ENCODE measurements around the gene CACNA2D3. TPM values are rescaled to one million over a fixed set of nuclear protein-coding genes. Genes with fewer than 3 reads are reported as not detected.
"Not testable (repeated sequence)": the region's sequence is repeated elsewhere in the genome, so short reads cannot be mapped to it uniquely, and the experiment has no call there.

Gene CACNA2D3
- total and polyA plus RNA-seq, 5 donors, result 29.2 to 64.5 (median 42.4) TPM

GRCh38 chr3:54966979-54967378 lies 844.6 kb downstream of the CACNA2D3 start:
- WGBS, result 77% methylated on average over 6 of the region's 6 CpGs
- ATAC-seq (no peak), DNase-seq (no peak)
- H3K27ac ChIP-seq (ENCODE audit: low read length), result no peak overlapping the region
- H3K4me3 ChIP-seq (ENCODE audit: low read length), result no peak overlapping the region
- no peaks in the 10 kb centered on the region for H3K4me1 ChIP-seq (ENCODE audit: control insufficient read depth, insufficient read depth, low read length)
- no peaks in the 10 kb centered on the region for H3K27me3 ChIP-seq (ENCODE audit: control insufficient read depth, insufficient read depth)
- H3K9me3 ChIP-seq (ENCODE audit: control insufficient read depth, low read length), result no peaks in the 10 kb centered on the region
- intact Hi-C loops (cut with DNase I), result no loop called here

- no peak for ATAC-seq
- no peak overlapping the region for H3K4me3 ChIP-seq (ENCODE audit: low read length)
- no peaks in the 10 kb centered on the region for H3K27me3 ChIP-seq (ENCODE audit: control insufficient read depth, insufficient read depth)
- H3K9me3 ChIP-seq (ENCODE audit: control insufficient read depth, low read length), result no peaks in the 10 kb centered on the region
- intact Hi-C loops (cut with DNase I), result no loop called here
- H3K27ac ChIP-seq (ENCODE audit: low read length), result no peak overlapping the region
- no peak for DNase-seq
- no peaks in the 10 kb centered on the region for H3K4me1 ChIP-seq (ENCODE audit: control insufficient read depth, insufficient read depth, low read length)
- 81% methylated on average over 1 of the region's 1 CpG for WGBS
Observed at GRCh38 chr3:54967731-54968161, 845.4 kb downstream of the CACNA2D3 start.

- WGBS, result 87% methylated on average over 5 of the region's 5 CpGs
- no peak for DNase-seq
- no peaks in the 10 kb centered on the region for H3K9me3 ChIP-seq (ENCODE audit: control insufficient read depth, low read length)
- H3K4me1 ChIP-seq (ENCODE audit: control insufficient read depth, insufficient read depth, low read length), result no peaks in the 10 kb centered on the region
- no peak overlapping the region for H3K27ac ChIP-seq (ENCODE audit: low read length)
- H3K4me3 ChIP-seq (ENCODE audit: low read length), result no peak overlapping the region
- intact Hi-C loops (cut with DNase I), result no loop called here
- ATAC-seq, result no peak
- H3K27me3 ChIP-seq (ENCODE audit: control insufficient read depth, insufficient read depth), result no peaks in the 10 kb centered on the region
Observed at GRCh38 chr3:54968546-54969172, 846.3 kb downstream of the CACNA2D3 start.

- no peaks in the 10 kb centered on the region for H3K27me3 ChIP-seq (ENCODE audit: control insufficient read depth, insufficient read depth)
- no peak overlapping the region for H3K27ac ChIP-seq (ENCODE audit: low read length)
- no peak overlapping the region for H3K4me3 ChIP-seq (ENCODE audit: low read length)
- ATAC-seq (no peak), DNase-seq (no peak)
- H3K4me1 ChIP-seq (ENCODE audit: control insufficient read depth, insufficient read depth, low read length), result no peaks in the 10 kb centered on the region
- H3K9me3 ChIP-seq (ENCODE audit: control insufficient read depth, low read length), result no peaks in the 10 kb centered on the region
- WGBS, result 96% methylated on average over 3 of the region's 3 CpGs
- intact Hi-C loops (cut with DNase I), result no loop called here
Observed at GRCh38 chr3:54969652-54970051, 847.3 kb downstream of the CACNA2D3 start.

GRCh38 chr3:54970895-54971294 lies 848.5 kb downstream of the CACNA2D3 start:
- H3K9me3 ChIP-seq (ENCODE audit: control insufficient read depth, low read length), result no peaks in the 10 kb centered on the region
- no peak overlapping the region for H3K4me3 ChIP-seq (ENCODE audit: low read length)
- intact Hi-C loops (cut with DNase I), result no loop called here
- no peaks in the 10 kb centered on the region for H3K27me3 ChIP-seq (ENCODE audit: control insufficient read depth, insufficient read depth)
- no peak for ATAC-seq
- H3K4me1 ChIP-seq (ENCODE audit: control insufficient read depth, insufficient read depth, low read length), result no peaks in the 10 kb centered on the region
- DNase-seq, result no peak
- 38% methylated on average over 1 of the region's 1 CpG for WGBS
- H3K27ac ChIP-seq (ENCODE audit: low read length), result no peak overlapping the region

- no peak for ATAC-seq
- WGBS, result 98% methylated on average over 1 of the region's 1 CpG
- intact Hi-C loops (cut with DNase I), result no loop called here
- Histone ChIP-seq H3K9me3 (ENCODE audit: control insufficient read depth, low read length) (no peaks in the 10 kb centered on the region), H3K27me3 (ENCODE audit: control insufficient read depth, insufficient read depth) (no peaks in the 10 kb centered on the region), H3K4me3 (ENCODE audit: low read length) (no peak overlapping the region), H3K27ac (ENCODE audit: low read length) (no peak overlapping the region), H3K4me1 (ENCODE audit: control insufficient read depth, insufficient read depth, low read length) (no peaks in the 10 kb centered on the region)
- no peak for DNase-seq
Observed at GRCh38 chr3:54977439-54977838, 855.1 kb downstream of the CACNA2D3 start.

GRCh38 chr3:54977946-54978345 lies 855.6 kb downstream of the CACNA2D3 start:
- ATAC-seq; DNase-seq; H3K4me1 ChIP-seq (ENCODE audit: control insufficient read depth, insufficient read depth, low read length); H3K4me3 ChIP-seq (ENCODE audit: low read length); H3K27me3 ChIP-seq (ENCODE audit: control insufficient read depth, insufficient read depth); H3K9me3 ChIP-seq (ENCODE audit: control insufficient read depth, low read length); H3K27ac ChIP-seq (ENCODE audit: low read length); intact Hi-C loops (cut with DNase I): not testable (repeated sequence)
- 73% methylated on average over 4 of the region's 4 CpGs for WGBS

GRCh38 chr3:54982807-54983206 lies 860.5 kb downstream of the CACNA2D3 start:
- Histone ChIP-seq H3K4me3 (ENCODE audit: low read length) (no peak overlapping the region), H3K9me3 (ENCODE audit: control insufficient read depth, low read length) (no peaks in the 10 kb centered on the region), H3K4me1 (ENCODE audit: control insufficient read depth, insufficient read depth, low read length) (no peaks in the 10 kb centered on the region), H3K27me3 (ENCODE audit: control insufficient read depth, insufficient read depth) (no peaks in the 10 kb centered on the region), H3K27ac (ENCODE audit: low read length) (no peak overlapping the region)
- no peak for DNase-seq
- 89% methylated on average over 4 of the region's 4 CpGs for WGBS
- ATAC-seq, result no peak
- intact Hi-C loops (cut with DNase I), result no loop called here

GRCh38 chr3:54983266-54984099 lies 861.1 kb downstream of the CACNA2D3 start:
- intact Hi-C loops (cut with DNase I), result no loop called here

GRCh38 chr3:54985856-54986255 lies 863.5 kb downstream of the CACNA2D3 start:
- Histone ChIP-seq H3K9me3 (ENCODE audit: control insufficient read depth, low read length) (no peaks in the 10 kb centered on the region), H3K4me1 (ENCODE audit: control insufficient read depth, insufficient read depth, low read length) (peaks cover 5% of the 10 kb centered on the region), H3K27me3 (ENCODE audit: control insufficient read depth, insufficient read depth) (no peaks in the 10 kb centered on the region), H3K4me3 (ENCODE audit: low read length) (no peak overlapping the region), H3K27ac (ENCODE audit: low read length) (no peak overlapping the region)
- ATAC-seq (no peak), DNase-seq (no peak)
- WGBS, result 83% methylated on average over 4 of the region's 4 CpGs
- intact Hi-C loops (cut with DNase I), result no loop called here

More at GRCh38 chr3:54983266-54984099, 861.1 kb downstream of the CACNA2D3 start:
- ATAC-seq (no peak), DNase-seq (no peak)
- Histone ChIP-seq H3K9me3 (ENCODE audit: control insufficient read depth, low read length) (no peaks in the 10 kb centered on the region), H3K27me3 (ENCODE audit: control insufficient read depth, insufficient read depth) (no peaks in the 10 kb centered on the region), H3K4me3 (ENCODE audit: low read length) (no peak overlapping the region), H3K4me1 (ENCODE audit: control insufficient read depth, insufficient read depth, low read length) (peaks cover 4% of the 10 kb centered on the region), H3K27ac (ENCODE audit: low read length) (no peak overlapping the region)
- 86% methylated on average over 5 of the region's 5 CpGs for WGBS

- WGBS, result 79% methylated on average over 4 of the region's 4 CpGs
- Histone ChIP-seq H3K27ac (ENCODE audit: low read length) (no peak overlapping the region), H3K4me3 (ENCODE audit: low read length) (no peak overlapping the region), H3K9me3 (ENCODE audit: control insufficient read depth, low read length) (no peaks in the 10 kb centered on the region), H3K4me1 (ENCODE audit: control insufficient read depth, insufficient read depth, low read length) (peaks cover 5% of the 10 kb centered on the region), H3K27me3 (ENCODE audit: control insufficient read depth, insufficient read depth) (no peaks in the 10 kb centered on the region)
- ATAC-seq, result no peak
- no peak for DNase-seq
- intact Hi-C loops (cut with DNase I), result no loop called here
Observed at GRCh38 chr3:54986294-54986693, 863.9 kb downstream of the CACNA2D3 start.
